NCI-H2171 (cell line): ENCODE data around the gene GRAMD2A.
"Not testable (repeated sequence)": the region's sequence is repeated elsewhere in the genome, so short reads cannot be mapped to it uniquely, and the experiment has no call there.

Experiments used
- DNase-seq: peaks from one replicate; lab custom pipeline; 2025; lab: John Stamatoyannopoulos, UW

Gene GRAMD2A

DNA sequence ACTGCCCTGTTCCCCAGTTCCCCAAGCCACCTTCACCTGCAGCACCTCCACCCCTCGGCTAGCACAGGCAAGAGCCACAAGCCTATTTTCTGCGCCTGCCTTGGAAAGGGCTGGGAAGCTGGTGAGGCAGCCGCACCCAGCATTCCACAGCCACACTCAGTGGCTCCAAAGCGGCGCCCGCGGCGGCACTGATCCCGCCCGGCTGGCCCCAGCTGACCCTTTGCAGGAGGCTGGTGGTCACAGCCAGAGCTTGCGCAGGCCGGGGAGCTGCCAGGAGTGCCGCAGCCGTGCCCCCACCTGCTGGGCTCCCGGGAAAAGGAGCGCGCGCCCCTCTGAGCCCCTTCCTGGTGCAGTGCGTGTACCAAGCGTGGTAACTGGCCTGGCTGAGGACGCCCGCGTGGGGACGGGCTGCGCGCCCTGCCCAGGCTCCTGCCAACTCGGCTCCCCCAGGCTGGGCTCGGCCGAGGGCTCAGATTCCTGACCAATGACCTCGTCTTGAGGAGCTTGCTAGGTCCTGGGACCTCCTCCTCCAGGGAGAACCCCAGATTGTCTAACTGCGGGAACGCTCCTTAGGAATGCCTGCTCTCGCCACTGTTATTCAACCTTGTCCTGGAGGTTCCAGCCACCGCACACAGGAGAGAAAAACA lies 13.3 kb downstream of the GRAMD2A start:
- DNase-seq, result no peak

- no peak for DNase-seq
These were observed 13.8 kb downstream of the GRAMD2A start for GRCh38 chr15:72183781-72184164.

GRCh38 chr15:72182673-72183072 lies 14.9 kb downstream of the GRAMD2A start:
- no peak for DNase-seq

DNA sequence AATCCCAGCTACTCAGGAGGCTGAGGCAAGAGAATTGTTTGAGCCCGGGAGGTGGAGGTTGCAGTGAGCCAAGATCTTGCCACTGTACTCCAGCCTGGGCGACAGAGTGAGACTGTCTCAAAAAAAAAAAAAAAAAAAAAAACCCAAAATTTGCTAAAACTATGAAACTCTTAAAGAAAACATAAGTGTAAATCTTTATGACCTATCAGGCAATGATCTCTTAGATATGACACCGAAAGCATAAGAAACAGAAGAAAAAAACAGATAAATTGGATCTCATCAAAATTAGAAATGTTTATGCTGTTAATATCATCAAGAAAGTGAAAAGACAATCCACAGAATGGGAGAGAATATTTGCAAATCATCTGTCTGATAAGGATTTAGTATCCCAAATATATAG lies 15.3 kb downstream of the GRAMD2A start:
- no peak for DNase-seq

DNA sequence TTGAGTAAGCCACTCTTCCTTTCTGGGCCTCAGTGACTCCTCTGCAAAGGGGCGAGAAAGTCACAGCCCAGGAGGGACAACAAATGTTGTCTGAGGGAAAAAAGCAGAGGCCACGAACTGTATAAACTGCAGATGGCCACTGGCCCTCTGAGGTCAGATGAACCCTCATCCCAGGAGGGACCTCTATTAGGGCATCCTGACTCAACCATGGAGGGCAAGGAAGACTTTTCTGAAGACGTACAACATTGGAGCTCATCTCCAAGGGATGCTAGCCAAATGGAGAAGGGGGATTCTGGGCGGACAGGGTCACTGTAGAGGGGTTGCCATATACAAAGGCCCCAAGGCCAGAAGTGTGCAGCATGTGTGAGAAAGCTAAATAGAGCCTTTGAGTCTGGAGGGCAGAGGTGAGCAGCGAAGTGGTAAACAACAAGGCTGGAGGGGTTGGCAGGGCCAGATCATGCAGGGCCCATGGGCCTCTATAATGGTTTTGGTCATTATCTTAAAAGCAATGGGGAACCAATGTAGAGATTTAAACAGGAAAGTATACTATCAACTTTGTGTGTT lies 16.7 kb downstream of the GRAMD2A start:
- no peak for DNase-seq

- DNase-seq, result no peak
These were observed 17.5 kb downstream of the GRAMD2A start for GRCh38 chr15:72179950-72180581.

GRCh38 chr15:72178976-72179585 lies 18.5 kb downstream of the GRAMD2A start:
- DNase-seq, result no peak

DNA sequence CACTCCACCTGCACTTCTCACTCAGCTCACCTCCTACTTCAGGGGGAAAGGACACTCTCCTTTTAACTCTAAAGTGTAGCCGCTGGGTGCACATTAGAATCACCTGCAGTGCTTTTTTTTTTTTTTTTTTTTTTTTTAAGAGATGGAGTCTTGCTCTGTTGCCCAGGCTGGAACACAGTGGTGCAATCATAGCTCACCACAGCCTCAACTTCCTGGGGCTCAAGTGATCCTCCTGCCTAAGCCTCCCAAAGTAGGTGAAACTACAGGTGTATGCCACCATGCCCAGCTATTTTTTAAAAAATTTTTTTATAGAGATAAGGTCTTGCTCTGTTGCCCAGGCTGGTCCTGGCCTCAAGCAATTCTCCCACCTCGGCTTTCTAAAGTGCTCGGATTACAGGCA lies 20.8 kb downstream of the GRAMD2A start:
- DNase-seq, result no peak

- DNase-seq, result no peak
These were observed 21.4 kb downstream of the GRAMD2A start for GRCh38 chr15:72176159-72176558.

- DNase-seq, result no peak
These were observed 22.2 kb downstream of the GRAMD2A start for GRCh38 chr15:72175186-72176044.

GRCh38 chr15:72174551-72175165 lies 22.9 kb downstream of the GRAMD2A start:
- DNase-seq, result no peak

DNA sequence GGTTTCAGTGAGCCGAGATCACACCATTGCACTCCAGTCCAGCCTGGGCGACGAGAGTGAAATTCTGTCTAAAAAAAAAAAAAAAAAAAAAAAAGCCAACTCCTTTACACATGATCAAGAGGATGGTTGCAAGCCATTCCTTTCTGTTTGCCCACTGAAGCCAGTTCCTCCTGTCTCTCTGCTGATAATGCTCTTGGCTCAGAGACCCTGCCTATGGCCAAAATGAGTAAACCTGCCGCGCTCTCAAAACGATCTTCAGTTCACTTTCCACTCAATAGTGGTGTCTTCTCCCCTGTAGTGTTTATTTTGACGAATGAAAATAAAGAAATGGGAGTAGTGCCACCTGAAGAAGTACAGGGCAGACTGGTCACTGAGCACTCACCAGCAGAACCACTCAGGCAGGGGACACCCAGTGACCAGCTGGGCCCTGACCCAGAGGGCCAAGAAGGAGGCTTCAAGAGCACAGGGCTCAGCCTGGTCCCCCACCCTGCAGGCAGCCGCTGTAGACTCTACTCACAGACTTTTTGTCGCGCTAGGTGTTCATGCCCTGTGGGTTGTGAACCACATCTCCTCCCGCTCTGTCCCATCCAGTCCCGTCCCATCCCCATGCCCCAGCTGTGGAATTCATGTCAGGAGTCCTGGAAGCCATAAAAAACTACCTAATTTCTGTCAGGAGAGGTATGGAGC lies 23.6 kb downstream of the GRAMD2A start:
- no peak for DNase-seq

DNA sequence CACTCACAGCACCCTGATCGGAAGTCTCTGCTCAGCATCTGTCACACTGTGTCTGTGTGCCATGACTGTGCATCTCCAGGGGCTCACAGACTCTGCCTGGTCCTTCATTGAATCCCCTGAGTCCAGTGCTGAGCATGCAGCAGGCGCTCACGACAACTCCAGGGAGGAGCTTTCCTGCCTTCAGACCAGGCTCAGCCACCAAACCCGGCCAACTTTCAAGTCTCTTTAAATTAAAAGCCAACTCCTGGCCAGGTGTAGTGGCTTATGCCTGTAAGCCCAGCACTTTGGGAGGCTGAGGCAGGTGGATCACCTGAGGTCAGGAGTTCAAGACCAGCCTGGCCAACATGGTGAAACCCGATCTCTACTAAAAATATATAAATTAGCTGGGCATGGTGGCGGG lies 24.2 kb downstream of the GRAMD2A start:
- no peak for DNase-seq

DNA sequence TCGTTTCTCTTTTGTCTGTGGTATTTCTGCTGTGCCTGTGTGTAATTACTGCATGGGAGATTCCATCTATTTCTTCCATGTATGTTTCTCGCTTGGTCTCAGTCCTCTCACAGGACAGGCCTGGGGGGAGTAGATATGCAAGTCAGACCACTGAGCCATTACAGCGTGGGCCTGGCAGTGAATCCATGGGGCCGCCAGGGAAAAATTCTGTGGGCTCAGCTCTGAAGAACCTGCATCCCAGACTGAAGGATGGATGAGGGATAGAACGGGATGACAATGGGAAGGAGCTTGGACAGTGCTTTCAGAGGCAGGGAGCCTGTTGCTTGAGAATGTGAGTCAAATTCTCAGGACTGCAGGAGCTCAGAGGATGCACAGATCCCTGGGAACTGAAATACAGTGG lies 24.8 kb downstream of the GRAMD2A start:
- DNase-seq, result no peak

DNA sequence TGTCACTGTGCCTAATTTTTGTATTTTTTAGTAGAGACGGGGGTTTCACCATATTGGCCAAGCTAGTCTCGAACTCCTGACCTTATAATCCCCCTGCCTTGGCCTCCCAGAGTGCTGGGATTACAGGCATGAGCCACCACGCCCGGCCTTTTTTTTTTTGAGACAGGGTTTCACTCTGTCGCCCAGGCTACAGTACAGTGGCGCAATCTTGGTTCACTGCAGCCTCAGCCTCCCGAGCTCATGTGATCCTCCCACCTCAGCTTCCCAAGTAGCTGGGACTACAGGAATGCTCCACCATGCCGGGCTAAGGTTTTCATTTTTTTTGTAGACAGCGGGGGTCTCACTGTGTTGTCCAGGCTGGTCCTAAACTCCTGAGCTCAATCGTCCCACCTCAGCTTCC lies 25.6 kb downstream of the GRAMD2A start:
- DNase-seq, result not testable (repeated sequence)

DNA sequence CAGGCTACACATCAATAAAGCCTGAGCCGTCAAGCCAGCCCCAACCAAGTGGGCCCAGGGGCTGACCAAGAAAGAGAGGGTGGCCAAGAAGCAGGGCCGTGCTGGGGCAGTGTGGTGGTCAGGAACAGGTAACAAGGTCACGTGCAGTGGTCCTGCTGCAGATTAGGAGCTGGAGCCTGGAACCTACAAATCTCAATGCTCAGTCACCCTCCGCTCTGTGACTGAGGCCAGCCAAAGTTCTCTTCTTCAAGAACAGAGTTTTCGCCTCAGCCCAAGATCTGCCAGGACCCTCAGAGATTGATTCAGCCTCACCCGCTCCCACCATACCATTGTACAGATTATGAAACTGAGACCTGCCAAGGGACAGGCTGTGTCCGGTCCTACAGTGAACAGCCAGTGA lies 26.9 kb downstream of the GRAMD2A start:
- no peak for DNase-seq

GRCh38 chr15:72169921-72170611 lies 27.5 kb downstream of the GRAMD2A start:
- no peak for DNase-seq

DNA sequence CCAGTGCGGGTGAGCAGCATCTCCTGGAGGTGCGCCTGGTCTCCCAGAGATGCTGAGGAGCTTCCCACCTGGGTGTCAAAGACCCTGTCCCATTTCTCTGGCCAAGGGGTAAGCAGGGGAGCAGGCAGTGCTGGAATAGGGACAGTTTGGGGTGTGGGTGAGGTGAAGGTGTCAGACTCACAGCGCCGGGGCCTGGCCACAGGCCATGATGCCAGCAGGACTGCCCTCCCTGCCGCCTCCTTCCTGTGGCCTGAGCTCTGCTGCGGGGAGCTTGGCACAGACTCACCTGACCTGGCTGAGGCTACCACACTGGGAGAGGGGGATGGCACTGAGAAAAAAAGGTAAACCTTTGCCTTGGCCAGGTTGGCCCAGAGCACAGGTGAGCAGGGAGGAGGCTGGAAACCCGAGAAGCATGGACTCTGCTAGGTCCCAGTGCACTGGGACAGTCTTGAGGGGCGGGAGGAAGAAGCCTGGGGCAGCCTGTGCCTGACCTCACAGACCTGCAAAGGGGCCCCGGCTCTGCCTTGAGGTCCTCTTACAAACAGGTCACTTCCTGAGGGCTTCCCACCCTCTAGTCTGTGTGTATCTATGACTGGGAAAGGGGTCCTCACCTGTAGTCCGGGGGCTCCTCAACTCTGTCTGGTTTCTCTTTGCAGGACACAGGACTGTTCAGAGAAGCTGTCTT lies 28.2 kb downstream of the GRAMD2A start:
- DNase-seq, result no peak

GRCh38 chr15:72168808-72169190 lies 28.8 kb downstream of the GRAMD2A start:
- no peak for DNase-seq

DNA sequence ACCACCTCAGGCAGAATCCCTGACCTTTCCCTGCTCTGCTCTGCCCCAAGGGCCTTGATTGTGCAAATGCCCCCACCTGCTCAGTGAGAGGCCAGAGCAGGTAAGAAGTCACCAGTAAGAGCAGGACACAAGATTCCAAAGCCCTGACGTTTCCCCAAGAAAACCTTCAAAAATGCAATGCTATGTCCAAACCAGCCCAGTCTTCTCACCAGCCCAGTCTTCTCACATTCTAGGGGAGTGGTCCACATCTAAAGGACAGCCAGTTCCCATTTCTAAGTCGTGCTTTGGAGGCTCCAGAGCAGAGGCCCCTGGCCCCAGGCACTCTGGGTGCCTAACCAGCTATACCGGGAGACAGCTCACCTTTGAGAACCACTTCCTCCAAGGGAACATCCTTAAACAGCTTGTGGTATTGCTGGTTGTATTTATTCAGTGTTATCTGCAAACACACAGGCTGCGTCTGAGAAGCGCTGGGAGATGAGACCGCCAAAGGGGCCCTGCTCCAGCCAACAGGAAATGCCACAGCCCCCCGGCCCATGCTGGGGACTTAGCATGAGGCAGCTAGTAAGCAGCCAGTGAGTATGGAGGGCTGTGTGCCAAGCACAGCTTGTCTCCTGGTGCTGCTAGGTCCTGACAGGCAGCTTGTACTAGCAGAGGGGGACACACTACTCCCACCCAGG lies 29.3 kb downstream of the GRAMD2A start:
- DNase-seq, result no peak
